ENCODE data around the gene IER3IP1. TPM values are rescaled to one million over a fixed set of nuclear protein-coding genes. Genes with fewer than 3 reads are reported as not detected.

Gene IER3IP1
- total RNA-seq, 1 experiment from 2014 or later: 7.6 TPM

DNA sequence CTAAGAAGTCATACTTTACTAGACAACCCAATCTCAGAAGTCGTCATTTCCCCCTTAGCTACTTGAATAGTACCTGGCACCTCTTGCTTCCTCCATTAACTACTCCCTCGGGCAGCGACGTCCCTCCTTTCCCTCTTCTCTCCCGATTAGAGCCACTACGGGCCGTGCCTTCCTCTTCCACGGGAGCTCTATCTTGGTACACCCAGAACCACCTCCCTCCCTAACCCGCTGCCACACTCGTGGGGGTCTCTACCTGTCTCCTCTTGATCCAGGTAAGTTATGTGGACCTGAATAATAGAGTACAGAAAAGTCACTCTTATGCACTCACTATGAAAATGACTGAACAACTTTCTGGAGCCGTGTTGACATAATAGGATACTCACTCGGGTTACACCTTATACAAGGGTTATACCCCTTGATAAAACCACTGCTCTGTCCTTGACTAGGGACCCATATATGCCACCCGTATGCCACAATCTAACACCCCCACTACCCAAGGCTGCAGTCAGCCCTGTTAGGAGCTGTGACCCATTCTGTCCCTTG, 25.3 kb downstream of the IER3IP1 start:
- Histone ChIP-seq H3K4me2 (ENCODE audit: insufficient read depth, insufficient read length, low read length) (peak overlapping the region; percentile 96), H3K79me2 (ENCODE audit: insufficient read depth, low read length) (peaks cover 10% of the 10 kb centered on the region; the same call in 1 of the 2 replicates), H2BK120ac (ENCODE audit: low read depth, low read length, poor library complexity, severe bottlenecking) (no peak overlapping the region), H2AFZ (ENCODE audit: low read length) (peak overlapping the region; percentile 4), H3K79me1 (ENCODE audit: insufficient read depth, low read depth, low read length, poor library complexity, severe bottlenecking) (peaks cover 3% of the 10 kb centered on the region), H3K4me1 (ENCODE audit: insufficient read depth, low read length) (peaks cover 2% of the 10 kb centered on the region; the same call in 1 of the 2 replicates), H2BK12ac (ENCODE audit: insufficient read length, low read depth, low read length) (no peak overlapping the region), H3T11ph (ENCODE audit: low read length) (no peak overlapping the region), H3K9me3 (ENCODE audit: control insufficient read depth, low read depth, low read length) (no peaks in the 10 kb centered on the region), H2BK15ac (ENCODE audit: low read depth, low read length) (no peak overlapping the region), H2BK20ac (ENCODE audit: low read depth, low read length, poor library complexity, severe bottlenecking) (no peak overlapping the region), H3K14ac (ENCODE audit: insufficient read depth, low read length) (no peak overlapping the region), H2BK5ac (ENCODE audit: insufficient read length, low read length) (no peak overlapping the region), H3K56ac (ENCODE audit: insufficient read length, low read depth, low read length) (no peak overlapping the region), H3K23ac (ENCODE audit: insufficient read length, low read depth, low read length) (no peak overlapping the region), H3K4ac (ENCODE audit: low read depth, low read length) (no peak overlapping the region), H2AK5ac (ENCODE audit: insufficient read length, low read length) (no peak overlapping the region), H3K27me3 (ENCODE audit: insufficient read depth, low read length) (no peaks in the 10 kb centered on the region), H3K18ac (ENCODE audit: insufficient read length, low read depth, low read length) (no peak overlapping the region), H3K23me2 (ENCODE audit: insufficient read length, low read depth, low read length, poor library complexity, severe bottlenecking) (peaks cover 15% of the 10 kb centered on the region), H4K5ac (ENCODE audit: insufficient read length, low read depth, low read length) (peak overlapping the region; percentile 81), H4K20me1 (ENCODE audit: control insufficient read depth, insufficient read depth, insufficient read length) (peaks cover 2% of the 10 kb centered on the region), H3K27ac (ENCODE audit: insufficient read length, low read depth, low read length) (no peak overlapping the region), H4K8ac (replicated peaks; ENCODE audit: insufficient read length, low read depth, low read length) (peak overlapping the region; percentile 5), H4K91ac (ENCODE audit: insufficient read length, low read depth, low read length) (no peak overlapping the region), H3K9ac (ENCODE audit: extremely low read depth, insufficient read length, low read length) (peak overlapping the region; percentile 82)
- no peak for DNase-seq
- Mint-ChIP-seq H3K9me3 (no peaks in the 10 kb centered on the region), H3K4me3 (peak overlapping the region; percentile 85 to 95), H3K27ac (peak overlapping the region; percentile 92 to 97 (median 93)), H3K36me3 (ENCODE audit: insufficient read depth in 1 of 3, low read depth in 3 of 3) (peaks cover 0 to 19% (median 1%) of the 10 kb centered on the region in 3 experiments; a peak in 3 of 7 replicates), H3K4me1 (peaks cover 20 to 22% of the 10 kb centered on the region in 2 experiments), H3K27me3 (ENCODE audit: low read depth) (peaks cover 1% of the 10 kb centered on the region)
- TF ChIP-seq CTCF (conservative IDR thresholded peaks at IDR 0.05): no peak
- WGBS (ENCODE audit: extremely low coverage, insufficient read length, low lambda C conversion rate): no CpG with 5 or more reads among the region's 13 CpGs
